ENCODE data around the gene CDK12.

CDK12 gene

DNA sequence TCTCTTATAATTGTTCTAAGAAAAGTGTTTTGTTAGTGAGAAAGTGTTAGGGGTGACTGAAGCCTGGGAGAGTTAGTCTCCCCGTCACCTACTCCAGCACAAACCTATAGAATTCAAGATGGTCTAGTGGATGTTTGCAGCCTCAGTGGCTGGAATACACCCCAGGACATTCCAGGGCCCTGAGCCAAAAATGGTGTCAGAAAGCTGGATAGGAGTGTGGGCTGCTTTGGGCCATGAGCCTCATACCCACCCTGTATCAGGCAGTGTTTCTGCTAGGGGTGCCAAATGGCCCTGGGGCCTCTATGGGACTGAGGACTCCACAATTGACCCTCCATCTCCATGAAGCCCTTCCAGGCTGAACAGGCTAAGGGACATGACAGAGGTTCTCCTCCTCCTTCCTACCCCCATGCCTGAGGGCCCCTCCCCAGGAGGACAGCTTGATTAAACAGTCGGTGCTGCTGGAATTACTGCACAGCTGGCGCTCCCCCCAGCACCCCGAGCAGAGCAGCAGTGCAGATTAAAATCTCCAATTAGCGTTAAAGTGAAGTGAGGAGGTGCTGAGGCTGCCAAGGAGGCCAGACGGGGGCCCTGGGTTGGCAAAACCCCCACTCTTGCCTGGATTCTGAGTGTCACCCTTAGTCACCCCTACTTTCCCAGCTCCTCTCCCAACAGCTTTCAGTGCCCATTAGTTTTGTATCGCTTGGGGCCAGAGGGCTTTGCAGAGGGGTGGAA, 87.4 kb downstream of the CDK12 start:
- DNase-seq (ENCODE audit: low read depth in 4 of 4, low spot score in 1 of 4), result no peak

DNA sequence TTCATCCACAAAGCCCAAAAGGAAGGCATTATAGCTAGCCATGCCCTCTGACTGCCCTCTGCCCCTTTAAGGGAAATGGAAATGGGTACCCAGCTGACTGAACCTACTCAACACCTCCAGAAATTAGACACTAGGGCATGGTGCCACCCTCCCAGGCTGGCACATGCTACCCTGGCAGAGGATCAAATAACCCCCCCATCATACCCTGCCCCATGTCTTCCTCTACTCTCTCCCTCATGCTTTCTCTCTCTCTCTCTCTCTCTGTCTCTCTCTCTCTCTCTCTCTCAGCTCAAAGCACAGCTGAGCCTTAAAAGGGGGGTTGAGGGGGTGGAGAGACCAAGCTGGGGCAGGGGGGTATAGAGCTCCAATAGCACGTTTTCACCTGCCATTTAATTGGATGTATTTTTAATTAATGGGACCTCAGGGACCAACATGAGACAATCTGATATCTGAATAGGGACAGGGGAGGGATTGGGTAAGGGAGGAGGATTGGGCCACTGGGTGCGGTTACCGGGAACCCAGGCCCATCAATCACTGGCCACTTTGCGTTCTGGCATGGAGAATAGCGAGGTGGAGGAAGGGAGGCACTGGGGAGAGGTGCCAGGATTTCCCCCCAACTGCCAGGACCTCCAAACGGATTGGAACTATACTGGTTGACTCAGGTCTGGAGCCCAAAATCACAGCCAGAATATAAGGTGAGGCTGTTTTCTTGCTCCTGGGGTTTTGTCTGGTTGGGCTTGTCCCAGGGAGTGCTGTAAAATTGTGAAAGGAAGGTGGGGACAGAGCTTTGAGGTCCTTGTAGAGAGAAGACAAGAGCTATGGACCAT, 88.7 kb downstream of the CDK12 start:
- no peak for DNase-seq (ENCODE audit: low read depth in 4 of 4, low spot score in 1 of 4)

- no peak for DNase-seq (ENCODE audit: low read depth in 4 of 4, low spot score in 1 of 4)
Measured at GRCh38 chr17:39551879-39552278, 90.6 kb downstream of the CDK12 start.

- DNase-seq (ENCODE audit: low read depth in 4 of 4, low spot score in 1 of 4), result no peak
Measured at GRCh38 chr17:39553341-39553945, 92.2 kb downstream of the CDK12 start.

GRCh38 chr17:39555368-39555767, 94.1 kb downstream of the CDK12 start:
- no peak for DNase-seq (ENCODE audit: low read depth in 4 of 4, low spot score in 1 of 4)

DNA sequence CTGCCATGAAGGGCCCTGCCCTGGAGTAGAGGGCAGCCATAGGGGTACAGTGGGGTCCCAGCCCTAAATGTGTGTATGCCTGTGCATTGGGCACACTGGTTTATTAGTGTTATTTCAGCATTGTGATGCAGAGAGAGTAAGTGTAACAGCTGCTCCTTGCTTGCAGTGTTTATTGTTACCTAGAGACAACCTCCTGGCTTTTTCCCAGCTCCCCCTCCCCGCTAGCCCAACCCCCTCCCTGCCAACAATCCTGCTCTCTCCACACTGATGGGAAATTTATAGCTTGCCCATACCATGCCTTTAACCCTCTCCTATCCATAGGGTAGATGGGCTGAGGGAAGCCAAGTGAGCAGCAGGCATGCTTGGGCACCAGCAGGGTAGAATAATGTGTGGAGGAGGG, 95.1 kb downstream of the CDK12 start:
- no peak for DNase-seq (ENCODE audit: low read depth in 4 of 4, low spot score in 1 of 4)

DNA sequence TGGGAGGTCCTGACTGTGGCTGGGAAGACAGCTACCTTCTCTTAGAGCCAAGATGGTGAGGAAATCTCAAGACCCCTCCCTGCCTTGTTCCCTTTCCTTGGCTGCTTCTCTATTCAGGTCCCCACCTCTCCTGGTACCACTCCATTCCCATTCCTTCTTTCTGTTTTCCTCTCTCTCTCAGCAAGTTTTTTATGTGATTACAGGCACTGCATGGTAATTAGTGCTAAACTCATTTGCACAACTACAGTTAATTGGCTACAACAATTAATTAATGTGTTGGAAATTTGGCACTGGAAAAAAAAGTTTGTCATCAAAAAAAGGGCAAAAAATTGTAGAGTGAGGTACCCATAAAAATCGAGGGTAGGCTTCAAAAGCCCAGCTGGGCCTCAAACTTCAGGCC, 101.1 kb downstream of the CDK12 start:
- no peak for DNase-seq (ENCODE audit: low read depth in 4 of 4, low spot score in 1 of 4)

DNA sequence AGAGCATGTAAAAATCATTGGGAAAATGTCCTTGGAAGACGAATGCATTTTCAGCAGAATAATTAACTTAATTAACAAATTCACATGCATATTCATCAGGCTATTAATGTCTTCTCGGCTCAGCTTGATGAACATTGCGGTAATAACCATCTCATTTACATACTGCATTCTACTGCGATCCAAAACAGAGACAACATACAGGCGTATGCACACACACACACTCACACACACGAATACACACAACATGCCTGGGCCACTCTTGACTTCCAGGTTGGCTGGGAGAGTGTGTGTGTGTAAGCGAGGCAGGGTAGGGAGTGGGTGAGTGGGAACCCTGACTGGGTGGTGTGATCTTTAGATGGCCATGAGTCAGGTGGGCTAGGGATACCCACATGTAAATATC, 101.7 kb downstream of the CDK12 start:
- DNase-seq (ENCODE audit: low read depth in 4 of 4, low spot score in 1 of 4), result no peak

DNA sequence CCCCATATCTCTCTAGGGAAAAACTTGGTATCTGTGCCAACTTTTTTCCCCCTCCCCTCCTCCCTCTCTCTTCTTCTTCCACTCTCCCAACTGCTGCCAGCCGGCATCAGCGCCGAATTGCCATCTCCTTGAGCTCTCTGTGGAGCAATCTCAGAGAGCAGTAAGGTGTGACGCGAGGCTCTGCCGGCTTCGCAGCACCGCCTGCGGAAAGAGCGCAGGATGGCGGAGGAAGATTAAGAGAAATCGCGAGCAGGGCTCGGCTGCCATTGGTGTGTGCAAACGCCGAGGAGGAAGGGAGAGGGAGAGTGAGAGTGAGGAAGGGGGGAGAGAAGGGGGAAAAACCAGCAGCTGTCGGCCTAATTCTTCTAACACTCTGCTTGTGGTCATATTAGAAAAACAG, 102.2 kb downstream of the CDK12 start:
- no peak for DNase-seq (ENCODE audit: low read depth in 4 of 4, low spot score in 1 of 4)

GRCh38 chr17:39564211-39564848, 103.0 kb downstream of the CDK12 start:
- DNase-seq (ENCODE audit: low read depth in 4 of 4, low spot score in 1 of 4), result no peak

GRCh38 chr17:39566094-39566850, 105.0 kb downstream of the CDK12 start:
- DNase-seq (ENCODE audit: low read depth in 4 of 4, low spot score in 1 of 4), result no peak

DNA sequence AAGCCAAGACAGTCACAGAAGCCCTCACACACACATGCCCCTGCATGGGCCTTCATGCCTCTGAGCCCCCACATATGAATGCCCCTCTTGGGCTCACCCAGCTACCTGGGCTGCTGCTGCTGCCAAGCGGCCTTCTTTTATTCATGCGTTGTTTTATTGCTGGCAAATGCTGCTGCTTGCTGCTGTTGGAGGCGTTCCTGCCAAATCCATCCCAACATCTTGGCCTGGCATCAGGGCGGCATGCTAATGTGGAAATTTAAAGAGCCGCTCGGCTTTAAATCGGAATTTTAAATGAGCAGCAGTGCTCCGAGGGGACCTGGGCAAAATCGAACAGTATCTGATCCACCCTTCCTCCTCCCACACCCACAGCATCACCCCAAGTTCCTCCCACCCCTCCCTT, 107.4 kb downstream of the CDK12 start:
- no peak for DNase-seq (ENCODE audit: low read depth in 4 of 4, low spot score in 1 of 4)

DNA sequence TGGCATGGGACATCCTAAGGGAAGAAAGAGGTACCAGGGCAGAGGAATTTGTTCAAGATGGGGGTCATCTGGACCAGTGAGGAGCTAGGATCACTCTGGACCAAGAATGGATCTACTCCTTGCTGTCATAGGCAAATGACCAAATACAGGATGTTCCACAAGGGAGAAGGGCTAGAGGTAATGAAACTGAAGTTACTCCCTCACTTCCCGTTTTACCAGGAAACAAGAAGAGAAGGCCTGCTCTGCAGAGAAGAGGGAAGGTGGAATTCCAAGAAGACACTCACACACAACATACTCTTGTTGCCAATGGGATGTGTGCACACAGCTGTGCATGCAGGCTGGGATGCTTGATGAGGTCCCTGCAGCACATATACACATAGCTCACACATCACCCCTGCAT, 107.8 kb downstream of the CDK12 start:
- DNase-seq (ENCODE audit: low read depth in 4 of 4, low spot score in 1 of 4), result no peak

DNA sequence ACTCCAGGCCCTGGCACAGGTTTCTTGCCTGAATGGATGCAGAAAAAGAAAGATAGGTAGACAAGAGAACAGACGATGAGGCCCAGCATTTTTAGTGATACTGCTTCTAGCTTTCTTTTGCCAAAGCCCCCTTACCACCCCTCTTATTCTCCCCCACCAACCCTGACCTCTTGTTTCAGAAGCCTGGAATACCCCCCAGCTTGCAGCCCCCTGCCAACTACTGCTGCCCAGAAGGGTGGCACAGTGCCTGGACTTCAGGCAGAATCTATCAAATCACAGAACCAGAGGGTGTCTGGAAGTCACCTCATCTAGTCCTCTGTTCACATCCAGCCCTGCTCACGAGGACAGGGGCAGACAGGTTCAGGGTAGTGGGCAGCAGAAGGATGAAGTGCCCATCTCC, 110.8 kb downstream of the CDK12 start:
- DNase-seq (ENCODE audit: low read depth in 4 of 4, low spot score in 1 of 4), result no peak

- DNase-seq (ENCODE audit: low read depth in 4 of 4, low spot score in 1 of 4), result peak in 1 of 4 experiments; percentile 30
Measured at GRCh38 chr17:39573447-39574298, 112.4 kb downstream of the CDK12 start.

DNA sequence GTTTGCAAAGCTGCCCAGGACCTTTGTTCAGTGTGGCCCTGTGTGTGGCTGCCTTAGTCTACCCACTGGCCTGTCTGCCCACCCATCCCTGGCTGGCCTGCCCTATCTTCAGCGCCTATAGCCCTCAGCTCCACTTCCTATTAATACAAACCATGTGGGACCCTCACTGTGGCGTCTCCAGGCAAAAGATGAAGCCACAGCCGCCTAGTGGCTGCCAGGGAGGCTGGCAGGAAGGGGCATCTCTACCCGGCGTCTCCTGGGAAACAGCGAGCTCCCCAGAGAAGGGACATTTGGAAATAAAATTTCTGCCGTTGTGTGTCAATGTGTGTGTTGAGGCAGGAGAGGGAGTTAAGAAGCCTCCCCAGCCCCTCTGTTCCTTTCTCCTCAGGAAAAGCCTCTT, 114.9 kb downstream of the CDK12 start:
- DNase-seq (ENCODE audit: low read depth in 4 of 4, low spot score in 1 of 4), result no peak

DNA sequence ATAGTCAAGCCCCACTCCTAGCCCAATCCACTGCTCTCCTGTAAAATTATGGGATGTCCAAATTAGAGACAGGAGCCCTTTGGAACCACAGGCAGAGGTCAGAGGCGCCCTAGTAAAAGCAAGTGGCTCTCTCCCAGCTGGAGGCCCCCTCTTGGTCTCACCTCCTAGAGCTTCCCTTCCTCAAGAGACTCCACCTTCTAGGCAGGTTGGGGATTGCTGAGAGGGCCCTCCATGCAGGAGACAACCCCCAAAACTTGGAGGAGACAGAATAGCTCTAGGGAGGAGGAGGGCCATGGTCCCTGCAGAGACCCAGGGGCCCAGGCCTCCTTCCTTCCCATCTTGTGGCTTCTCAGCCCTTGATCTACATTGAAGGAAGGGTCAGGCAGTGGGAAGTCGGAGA, 117.0 kb downstream of the CDK12 start:
- DNase-seq (ENCODE audit: low read depth in 4 of 4, low spot score in 1 of 4), result no peak

GRCh38 chr17:39579318-39580081, 118.2 kb downstream of the CDK12 start:
- DNase-seq (ENCODE audit: low read depth in 4 of 4, low spot score in 1 of 4), result no peak

- DNase-seq (ENCODE audit: low read depth in 4 of 4, low spot score in 1 of 4), result no peak
Measured at GRCh38 chr17:39580082-39580468, 118.8 kb downstream of the CDK12 start.
